GM12878 (cell line): ENCODE results near the gene NFYC. TPM values are rescaled to one million over a fixed set of nuclear protein-coding genes. Genes with fewer than 3 reads are reported as not detected.

Experiments used
- ATAC-seq: fragments of 200-7000 bp; cut with Tn5 transposase; 3 replicates; pipeline ENCODE4 v1.9.1; 2020; ENCODE audit warnings: mild to moderate bottlenecking, moderate library complexity
- BruUV-seq: library from RNA; stranded (reverse); fragments of 400-500 nt; replicated peaks from 2 replicates; lab custom pipeline; 2021; lab: Mats Ljungman, UMichigan
- CTCF ChIA-PET: fragments of 300-600 bp; sonication (Branson Sonifier 250); formaldehyde crosslinking; extraction: SDS; loops from one replicate; lab custom pipeline; 2021; ENCODE audit warnings: inconsistent platforms; lab: Yijun Ruan, JAX
- POLR2A ChIA-PET: fragments of 350-600 bp; formaldehyde crosslinking; extraction: SDS; loops from one replicate; lab custom pipeline; 2021; ENCODE audit warnings: inconsistent platforms; lab: Charles Lee
- RAD21 ChIA-PET: fragments of 300-600 bp; sonication (Branson Sonifier 250); formaldehyde crosslinking; loops from one replicate; lab custom pipeline; 2023; ENCODE audit warnings: antibody characterized with exemption; ENCODE audit not compliant: unreplicated experiment; lab: Charles Lee
- SMC1A ChIA-PET: fragments of 300-600 bp; sonication (Branson Sonifier 250); formaldehyde crosslinking; loops from one replicate; lab custom pipeline; 2023; ENCODE audit not compliant: unreplicated experiment, uncharacterized antibody; lab: Charles Lee
- DNase-seq: peaks from one replicate; pipeline ENCODE4 v3.0.0-alpha.2; 2011; ENCODE audit warnings: low read depth, low spot score
- FAIRE-seq: peaks from 3 replicates; lab custom pipeline; 2011; peaks lifted over from hg19 to GRCh38; lab: Jason Lieb, UNC
- H2AFZ ChIP-seq: 2 replicates; pipeline ENCODE4 v1.6.0; 2011; ENCODE audit warnings: low read depth, low read length, control low read depth; ENCODE audit not compliant: control insufficient read depth
- H3K27ac ChIP-seq: 2 replicates; pipeline ENCODE4 v1.5.1; 2011; ENCODE audit warnings: control low read depth; ENCODE audit not compliant: control insufficient read depth, insufficient read depth
- H3K27me3 ChIP-seq, 2 experiments: replicated peaks in 1 of 2; 2 replicates each; pipeline versions ENCODE4 v1.6.0 to v1.6.1; 2011; ENCODE audit warnings: low read length in 1 of 2; ENCODE audit not compliant: control insufficient read depth in 2 of 2, insufficient read depth in 2 of 2
- H3K36me3 ChIP-seq, 2 experiments: 2 replicates each; pipeline ENCODE4 v1.5.1; 2011; ENCODE audit warnings: low read length in 1 of 2; ENCODE audit not compliant: control insufficient read depth in 2 of 2, insufficient read depth in 2 of 2
- H3K4me1 ChIP-seq: 2 replicates; pipeline ENCODE4 v1.6.1; 2011; ENCODE audit warnings: mild to moderate bottlenecking, low read length, moderate library complexity, mixed read lengths; ENCODE audit not compliant: control insufficient read depth, insufficient read depth
- H3K4me2 ChIP-seq: 2 replicates; pipeline ENCODE4 v1.6.0; 2011; ENCODE audit warnings: control low read depth; ENCODE audit not compliant: control insufficient read depth, insufficient read depth
- H3K4me3 ChIP-seq: fragments of 200-600 bp; sonication (generic); 2 replicates; pipeline ENCODE4 v1.5.1; 2016
- H3K79me2 ChIP-seq: 2 replicates; pipeline ENCODE4 v1.6.0; 2011; ENCODE audit warnings: low read length; ENCODE audit not compliant: control insufficient read depth, insufficient read depth
- H3K9ac ChIP-seq: 2 replicates; pipeline ENCODE4 v1.8.0; 2011; ENCODE audit warnings: low read length, control low read depth, mixed read lengths; ENCODE audit not compliant: control insufficient read depth, insufficient read depth
- H3K9me3 ChIP-seq: replicated peaks from 3 replicates; pipeline ENCODE4 v1.5.1; 2011; ENCODE audit warnings: mild to moderate bottlenecking, low read length; ENCODE audit not compliant: control insufficient read depth, insufficient read depth
- H4K20me1 ChIP-seq: 2 replicates; pipeline ENCODE4 v1.6.0; 2011; ENCODE audit not compliant: control insufficient read depth, insufficient read depth
- CHD4 ChIP-seq: fragments of 200-600 bp; sonication (generic); IDR thresholded peaks from 2 replicates; pipeline ENCODE4 v1.6.1; 2016; ENCODE audit warnings: mild to moderate bottlenecking
- RAD21 ChIP-seq: IDR thresholded peaks from 2 replicates; pipeline ENCODE4 v1.6.1; 2011; ENCODE audit warnings: mild to moderate bottlenecking, low read depth, low read length, moderate library complexity; ENCODE audit not compliant: insufficient read depth
- WGBS: methylation state at CpG from one replicate; pipeline ENCODE4 v1.1.6; 2016; ENCODE audit warnings: low lambda C conversion rate; ENCODE audit not compliant: insufficient replicate concordance, insufficient coverage; ENCODE audit errors: missing lambda C conversion rate; 5-methylcytosine and 5-hydroxymethylcytosine counted together
- in situ Hi-C: fragments of 300-500 bp; cut with MboI; formaldehyde crosslinking; loops from 9 replicates; pipeline ENCODE4 v1.14.3; 2018; ENCODE audit warnings: mixed read lengths
- intact Hi-C: fragments of 100-400 bp; cut with micrococcal nuclease; formaldehyde crosslinking; loops from one replicate; pipeline ENCODE4 v1.14.2; 2022; ENCODE audit not compliant: unreplicated experiment
- polyA plus RNA-seq, 11 experiments: library from polyadenylated mRNA; depleted of rRNA in 4 of 11; unstranded in 6 of 11; stranded (reverse) in 5 of 11; fragments of >200 nt; fragmentation: Nextera tagmentation in 4 of 11; fragmentation: Illumina TruSeq in 1 of 11; extraction: Ambion mirVana in 4 of 11; extraction: Trizol in 1 of 11; gene quantifications; 1 replicate in 1 of 11; 2 replicates in 10 of 11; pipeline versions ENCODE4 v1.2.1 to v1.2.3, GENCODE V29; 2011 to 2016; ENCODE audit warnings: inconsistent platforms in 2 of 11, missing spikeins in 2 of 11, low read depth in 1 of 11
- total RNA-seq, 4 experiments: library from RNA; depleted of rRNA in 3 of 4; stranded (reverse); fragments of >200 nt in 3 of 4; fragmentation: Illumina TruSeq in 1 of 4; extraction: Trizol in 1 of 4; gene quantifications; 2 replicates each; pipeline versions ENCODE4 v1.2.1 to v1.2.3, GENCODE V29; 2013 to 2021
- TF ChIP-seq, protein P1 (sequence below), 3 experiments: IDR thresholded peaks in 2 of 3; conservative IDR thresholded peaks in 1 of 3; 2 replicates each; pipeline ENCODE4 v1.5.1; 2011; ENCODE audit warnings: low read depth in 3 of 3, low read length in 3 of 3, mild to moderate bottlenecking in 3 of 3, control low read depth in 2 of 3, moderate library complexity in 2 of 3, inconsistent platforms in 1 of 3, mixed read lengths in 1 of 3; ENCODE audit not compliant: control insufficient read depth in 2 of 3, insufficient read depth in 1 of 3; ENCODE audit errors: extremely low read depth in 1 of 3

Gene NFYC
- total and polyA plus RNA-seq, 10 of the 15 experiments (the other 5 are each of a cell fraction or from before 2014, with no cell fraction given), result 4.3 to 84.2 (median 58.3) TPM

DNA sequence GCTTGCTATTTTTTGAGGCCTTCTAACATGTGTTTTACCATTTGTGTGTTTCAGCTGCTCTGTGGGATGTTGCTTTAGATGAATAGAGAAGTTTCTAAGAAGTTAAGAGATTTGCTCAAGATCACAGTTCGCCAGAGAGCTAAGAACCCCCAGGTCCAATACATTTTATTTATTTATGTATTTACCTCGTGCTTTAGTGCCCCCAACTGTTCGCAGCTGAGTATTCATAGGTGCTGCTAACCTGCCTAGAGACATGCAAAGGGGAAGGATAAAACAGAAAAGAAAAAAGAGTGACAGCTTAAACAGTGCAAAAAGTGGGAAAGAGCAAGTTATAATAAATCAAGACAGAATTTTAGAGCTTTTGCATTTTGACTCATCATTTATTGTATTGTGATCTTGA lies 31.1 kb downstream of the NFYC start:
- intact Hi-C loops (no loop called here), in situ Hi-C loops (no loop called here)
- Histone ChIP-seq H3K9ac (no peak overlapping the region), H2AFZ (no peak overlapping the region), H3K4me2 (no peak overlapping the region), H3K4me1 (no peaks in the 10 kb centered on the region), H3K4me3 (no peak overlapping the region), H3K9me3 (no peaks in the 10 kb centered on the region), H3K36me3 (peaks cover 2 to 3% of the 10 kb centered on the region in 2 experiments; a peak in 3 of 4 replicates), H3K79me2 (peaks cover 65% of the 10 kb centered on the region), H3K27ac (no peak overlapping the region), H4K20me1 (no peaks in the 10 kb centered on the region), H3K27me3 (no peaks in the 10 kb centered on the region)
- DNase-seq, result no peak
- CTCF ChIA-PET, result interaction anchor here (0.5 to 3.6 kb wide), 29 partner anchors 9 to 285 kb away, joined by 3 to 19 read pairs (median 5); partner anchors contain the start of gene NFYC
- SMC1A ChIA-PET, result interaction anchor here (0.7 to 3.3 kb wide), 22 partner anchors 9 to 230 kb away, joined by 3 to 20 read pairs (median 4); partner anchors contain the start of gene NFYC
- POLR2A ChIA-PET, result interaction anchor here (0.5 to 2.1 kb wide), 7 partner anchors 12 to 204 kb away, joined by 3 to 6 read pairs (median 5); no protein-coding TSS in a partner anchor
- TF ChIP-seq RAD21 (peak; percentile 55), CHD4 (no peak)
- TF ChIP-seq, protein P1, sequence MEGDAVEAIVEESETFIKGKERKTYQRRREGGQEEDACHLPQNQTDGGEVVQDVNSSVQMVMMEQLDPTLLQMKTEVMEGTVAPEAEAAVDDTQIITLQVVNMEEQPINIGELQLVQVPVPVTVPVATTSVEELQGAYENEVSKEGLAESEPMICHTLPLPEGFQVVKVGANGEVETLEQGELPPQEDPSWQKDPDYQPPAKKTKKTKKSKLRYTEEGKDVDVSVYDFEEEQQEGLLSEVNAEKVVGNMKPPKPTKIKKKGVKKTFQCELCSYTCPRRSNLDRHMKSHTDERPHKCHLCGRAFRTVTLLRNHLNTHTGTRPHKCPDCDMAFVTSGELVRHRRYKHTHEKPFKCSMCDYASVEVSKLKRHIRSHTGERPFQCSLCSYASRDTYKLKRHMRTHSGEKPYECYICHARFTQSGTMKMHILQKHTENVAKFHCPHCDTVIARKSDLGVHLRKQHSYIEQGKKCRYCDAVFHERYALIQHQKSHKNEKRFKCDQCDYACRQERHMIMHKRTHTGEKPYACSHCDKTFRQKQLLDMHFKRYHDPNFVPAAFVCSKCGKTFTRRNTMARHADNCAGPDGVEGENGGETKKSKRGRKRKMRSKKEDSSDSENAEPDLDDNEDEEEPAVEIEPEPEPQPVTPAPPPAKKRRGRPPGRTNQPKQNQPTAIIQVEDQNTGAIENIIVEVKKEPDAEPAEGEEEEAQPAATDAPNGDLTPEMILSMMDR (IDR thresholded peaks at IDR 0.05 in 2 of 3, conservative IDR thresholded peaks at IDR 0.05 in 1 of 3; ENCODE audit: control insufficient read depth in 2 of 3, extremely low read depth in 1 of 3, insufficient read depth in 1 of 3, low read depth in 3 of 3, low read length in 3 of 3), result peak in 2 of 3 experiments; percentile 12 to 32; a peak in 1 of 6 replicates
- 66% methylated on average over 3 of the region's 3 CpGs for WGBS
- RAD21 ChIA-PET, result interaction anchor here (0.9 to 1.8 kb wide), 12 partner anchors 9 to 97 kb away, joined by 3 to 8 read pairs (median 4); partner anchors contain the start of gene NFYC
- BruUV-seq, result no TSS peak
- peak; percentile 39; the same call in 1 of the 3 replicates for ATAC-seq
- FAIRE-seq, result no peak
